Measurements from ENCODE around the gene FBXL16.
"Not testable (repeated sequence)": the region's sequence is repeated elsewhere in the genome, so short reads cannot be mapped to it uniquely, and the experiment has no call there.

Gene FBXL16, protein sequence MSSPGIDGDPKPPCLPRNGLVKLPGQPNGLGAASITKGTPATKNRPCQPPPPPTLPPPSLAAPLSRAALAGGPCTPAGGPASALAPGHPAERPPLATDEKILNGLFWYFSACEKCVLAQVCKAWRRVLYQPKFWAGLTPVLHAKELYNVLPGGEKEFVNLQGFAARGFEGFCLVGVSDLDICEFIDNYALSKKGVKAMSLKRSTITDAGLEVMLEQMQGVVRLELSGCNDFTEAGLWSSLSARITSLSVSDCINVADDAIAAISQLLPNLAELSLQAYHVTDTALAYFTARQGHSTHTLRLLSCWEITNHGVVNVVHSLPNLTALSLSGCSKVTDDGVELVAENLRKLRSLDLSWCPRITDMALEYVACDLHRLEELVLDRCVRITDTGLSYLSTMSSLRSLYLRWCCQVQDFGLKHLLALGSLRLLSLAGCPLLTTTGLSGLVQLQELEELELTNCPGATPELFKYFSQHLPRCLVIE

GRCh38 chr16:705431-706188 lies at the start of gene FBXL16:
FBXL16 (minus strand) TSS chr16:705801; CDS start chr16:697405, 8,396 bp downstream.
- no peak for DNase-seq

DNA sequence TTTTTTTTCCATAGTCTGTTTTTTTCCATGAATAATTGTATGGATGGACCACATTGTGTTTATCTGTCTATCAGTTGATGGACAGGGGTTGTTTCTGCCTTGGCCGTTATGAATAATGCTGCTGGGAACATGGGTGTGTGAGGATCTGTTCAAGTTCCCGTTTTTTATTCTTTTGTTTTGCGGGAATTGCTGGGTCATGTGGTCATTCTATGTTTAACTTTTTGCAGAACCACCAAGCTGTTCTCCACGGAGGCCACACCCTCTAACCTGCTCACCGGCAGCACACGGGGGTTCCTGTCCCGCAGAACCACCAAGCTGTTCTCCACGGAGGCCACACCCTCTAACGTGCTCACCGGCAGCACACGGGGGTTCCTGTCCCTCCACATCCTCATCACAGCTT lies 49.1 kb upstream of the FBXL16 start:
- DNase-seq = peak; percentile 38 to 45

DNA sequence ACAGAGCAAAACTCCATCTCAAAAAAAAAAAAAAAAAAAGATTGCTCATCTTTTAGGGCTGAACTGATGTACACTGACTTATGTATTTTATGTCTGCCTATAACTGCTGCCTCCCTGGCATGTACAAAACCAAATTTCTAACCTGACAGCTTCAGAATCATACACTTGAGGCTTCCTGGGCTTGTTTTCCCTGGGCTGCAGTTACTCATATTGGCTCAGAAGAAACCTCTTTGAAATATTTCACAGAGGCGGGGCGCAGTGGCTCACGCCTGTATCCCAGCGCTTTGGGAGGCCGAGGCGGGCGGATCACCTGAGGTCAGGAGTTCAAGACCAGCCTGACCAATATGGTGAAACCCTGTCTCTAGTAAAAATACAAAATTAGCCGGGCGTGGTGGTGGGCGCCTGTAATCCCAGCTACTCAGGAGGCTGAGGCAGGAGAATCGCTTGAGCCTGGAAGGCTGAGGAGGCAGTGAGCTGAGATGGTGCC lies 48.6 kb upstream of the FBXL16 start:
- not testable (repeated sequence) for DNase-seq

GRCh38 chr16:752007-752312 lies 46.4 kb upstream of the FBXL16 start:
- DNase-seq = no peak

DNA sequence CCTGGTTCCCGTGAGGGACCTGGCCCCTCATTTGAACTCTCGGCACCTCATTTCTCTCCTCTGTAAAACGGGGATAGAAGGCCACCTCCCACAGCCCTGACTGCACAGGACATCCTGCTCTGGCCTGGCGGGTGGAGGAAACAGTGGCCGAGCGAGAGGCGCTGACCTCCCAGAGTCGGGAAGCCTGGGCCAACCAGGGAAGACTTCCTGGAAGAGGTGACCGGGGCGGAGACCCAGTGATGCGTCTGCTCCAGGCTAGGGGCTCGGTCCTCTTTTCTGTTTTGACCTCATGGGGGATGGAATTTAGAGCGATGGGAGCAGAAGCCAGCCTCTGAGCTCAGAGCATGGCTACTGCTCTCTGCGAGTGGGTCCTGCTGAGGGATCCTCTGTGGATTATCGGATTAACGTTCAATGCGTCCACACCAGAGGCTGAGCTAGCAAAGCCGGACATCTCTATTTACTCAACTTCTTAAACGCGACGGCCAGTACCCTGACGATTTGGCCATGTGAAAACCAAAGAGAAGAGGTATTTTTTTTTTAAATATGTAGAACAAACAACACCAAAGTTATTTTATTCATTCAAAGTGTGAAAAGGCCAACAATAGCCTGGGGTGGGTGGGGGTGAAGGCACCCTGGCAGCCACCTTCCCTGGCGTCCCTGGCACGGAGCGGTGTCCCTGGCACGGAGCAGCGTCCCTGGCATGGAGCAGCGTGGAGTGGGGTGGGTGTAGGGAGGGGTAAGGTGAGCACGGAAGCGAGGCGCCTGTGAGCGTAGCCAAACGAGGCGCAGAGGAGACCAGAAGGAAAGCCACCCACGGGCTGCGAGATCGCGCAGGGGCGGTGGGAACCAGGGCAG lies 45.8 kb upstream of the FBXL16 start:
- no peak for DNase-seq

DNA sequence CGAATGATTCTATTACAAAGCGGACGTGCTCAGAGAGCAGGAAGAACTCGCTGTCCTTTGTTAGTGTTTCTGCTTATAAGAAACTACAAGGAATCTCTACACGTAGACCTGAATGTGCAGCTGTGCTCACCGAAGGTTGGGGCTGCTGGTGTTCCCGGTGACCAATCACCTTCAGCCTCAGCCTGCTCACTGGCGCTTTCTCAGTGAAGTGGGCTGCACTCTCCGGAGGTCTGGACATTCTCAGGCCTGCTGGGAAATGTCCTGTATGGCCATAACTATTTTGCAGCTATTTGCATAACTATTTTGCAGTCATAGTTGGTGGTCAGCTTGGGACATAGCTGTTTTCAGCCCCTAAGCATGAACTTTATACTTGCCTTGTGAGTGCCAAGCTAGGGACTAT lies 44.9 kb upstream of the FBXL16 start:
- DNase-seq = no peak

GRCh38 chr16:749010-749409 lies 43.4 kb upstream of the FBXL16 start:
- DNase-seq = no peak

DNA sequence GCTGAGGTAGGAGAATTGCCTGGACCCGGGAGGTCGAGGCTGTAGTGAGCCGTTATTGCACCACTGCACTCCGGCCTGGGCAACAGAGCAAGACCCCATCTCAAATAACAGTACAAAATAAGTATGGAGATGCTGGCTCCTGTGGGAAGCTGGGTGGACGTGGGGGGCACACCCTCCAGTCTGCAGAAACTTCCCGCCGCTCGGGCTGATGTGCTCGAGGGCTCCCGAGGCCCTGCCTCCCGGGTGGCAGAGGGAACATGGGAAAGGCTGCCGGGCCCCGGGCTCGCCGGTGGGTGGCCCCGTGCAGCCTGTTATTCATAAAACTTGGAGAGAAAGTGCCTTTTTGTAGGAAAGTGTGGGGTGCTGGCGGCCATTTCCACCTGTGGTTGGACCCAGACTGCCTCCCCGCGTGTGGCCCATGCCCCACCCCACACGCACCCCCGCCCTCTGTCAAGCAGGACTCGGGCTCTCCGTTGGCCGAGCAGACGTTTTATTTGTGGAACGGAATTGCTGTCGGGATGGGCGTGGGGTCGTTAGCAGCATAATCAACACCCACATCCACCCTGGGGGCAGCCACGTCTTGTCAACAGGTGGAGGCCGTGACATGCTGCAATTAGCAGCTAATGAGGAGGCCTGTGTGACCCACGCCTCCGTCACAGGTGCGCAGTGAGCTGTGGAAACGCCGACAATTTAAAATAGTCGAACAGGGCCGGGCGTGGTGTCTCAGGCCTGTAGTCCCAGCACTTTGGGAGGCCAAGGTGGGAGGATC lies 42.6 kb upstream of the FBXL16 start:
- DNase-seq = no peak

- DNase-seq = no peak
Observed at GRCh38 chr16:746637-747036, 41.0 kb upstream of the FBXL16 start.

GRCh38 chr16:745739-746138 lies 40.1 kb upstream of the FBXL16 start:
- no peak for DNase-seq

DNA sequence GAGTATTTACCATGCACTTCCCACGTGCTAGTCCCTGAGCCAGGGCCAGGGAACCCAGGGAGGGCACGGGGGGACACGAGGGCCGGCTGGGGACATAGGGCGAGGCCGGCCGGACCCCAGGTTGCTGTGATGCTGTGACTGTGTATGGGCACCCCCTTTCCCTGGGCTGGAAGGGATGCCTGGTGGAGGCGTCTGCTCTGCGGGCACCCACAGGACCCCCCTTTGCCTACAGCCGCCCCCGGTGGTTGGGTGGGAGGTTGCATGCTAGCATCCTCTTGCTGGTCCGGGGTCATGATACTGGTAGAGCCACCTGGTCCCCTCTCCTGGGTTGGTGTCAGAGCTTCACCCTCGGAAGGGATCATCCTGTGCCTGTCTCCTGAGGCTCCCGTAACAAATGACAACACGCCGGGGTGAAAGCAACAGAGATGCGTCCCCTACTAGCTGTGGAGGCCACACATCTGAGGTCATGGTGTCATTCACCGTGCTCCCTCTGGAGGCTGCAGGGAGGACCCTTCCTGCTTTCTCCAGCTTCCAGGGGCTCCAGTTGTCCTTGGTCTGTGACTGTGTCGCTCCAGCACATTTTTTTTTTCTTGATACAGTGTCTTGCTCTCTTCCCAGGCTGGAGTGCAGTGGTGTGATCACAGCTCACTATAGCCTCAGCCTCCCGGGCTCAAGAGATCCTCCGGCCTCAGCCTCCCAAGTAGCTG lies 38.3 kb upstream of the FBXL16 start:
- no peak for DNase-seq

DNA sequence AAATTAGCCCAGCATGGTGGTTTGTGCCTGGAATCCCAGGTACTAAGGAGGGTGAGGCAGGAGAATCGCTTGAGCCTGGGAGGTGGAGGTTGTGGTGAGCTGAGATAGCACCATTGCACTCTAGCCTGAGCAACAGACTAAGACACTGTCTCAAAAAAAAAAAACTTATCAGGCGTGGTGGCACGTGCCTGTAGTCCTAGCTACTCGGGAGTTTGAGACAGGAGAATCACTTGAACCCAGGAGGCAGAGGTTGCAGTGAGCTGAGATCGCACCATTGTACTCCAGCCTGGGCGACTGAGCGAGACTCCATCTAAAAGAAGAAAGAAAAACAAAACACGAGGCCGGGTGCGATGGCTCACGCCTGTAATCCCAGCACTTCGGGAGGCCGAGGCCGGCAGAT lies 37.3 kb upstream of the FBXL16 start:
- not testable (repeated sequence) for DNase-seq

DNA sequence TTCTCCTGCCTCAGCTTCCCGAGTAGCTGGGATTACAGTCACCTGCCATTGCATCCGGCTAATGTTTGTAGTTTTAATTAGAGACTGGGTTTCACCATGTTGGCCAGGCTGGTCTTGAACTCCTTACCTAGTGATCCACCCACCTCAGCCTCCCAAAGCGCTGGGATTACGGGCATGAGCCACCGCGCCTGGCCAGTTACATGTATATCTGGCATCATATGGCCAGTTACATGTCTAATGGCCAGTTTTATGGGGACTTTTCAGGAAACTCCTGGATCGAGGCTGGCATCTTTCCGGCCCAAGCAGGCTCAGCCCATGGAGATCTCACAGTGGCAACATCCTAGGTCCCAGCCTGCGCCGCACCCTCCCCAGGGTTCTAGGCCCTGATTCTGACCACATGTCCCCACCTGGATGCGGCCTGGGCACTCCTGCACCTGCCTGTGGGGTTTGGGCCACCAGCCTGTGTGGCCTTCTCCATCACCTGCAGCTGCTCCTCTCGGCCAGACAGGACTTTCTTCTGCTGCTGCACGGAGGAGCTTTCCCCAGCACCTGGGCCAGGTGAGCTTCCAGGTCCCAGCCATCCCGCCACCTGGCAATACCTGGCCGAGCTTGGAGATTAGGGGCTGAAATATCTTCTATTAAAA lies 36.5 kb upstream of the FBXL16 start:
- DNase-seq = no peak

- DNase-seq = peak; percentile 60 to 70
Observed at GRCh38 chr16:740764-741505, 35.3 kb upstream of the FBXL16 start, which contains the start of gene CIAO3. CIAO3 (minus strand) TSS chr16:740997; CDS start chr16:740985, 12 bp downstream.

GRCh38 chr16:740459-740763 lies 34.8 kb upstream of the FBXL16 start:
- no peak for DNase-seq

GRCh38 chr16:739560-740458 lies 34.2 kb upstream of the FBXL16 start:
- DNase-seq = no peak

DNA sequence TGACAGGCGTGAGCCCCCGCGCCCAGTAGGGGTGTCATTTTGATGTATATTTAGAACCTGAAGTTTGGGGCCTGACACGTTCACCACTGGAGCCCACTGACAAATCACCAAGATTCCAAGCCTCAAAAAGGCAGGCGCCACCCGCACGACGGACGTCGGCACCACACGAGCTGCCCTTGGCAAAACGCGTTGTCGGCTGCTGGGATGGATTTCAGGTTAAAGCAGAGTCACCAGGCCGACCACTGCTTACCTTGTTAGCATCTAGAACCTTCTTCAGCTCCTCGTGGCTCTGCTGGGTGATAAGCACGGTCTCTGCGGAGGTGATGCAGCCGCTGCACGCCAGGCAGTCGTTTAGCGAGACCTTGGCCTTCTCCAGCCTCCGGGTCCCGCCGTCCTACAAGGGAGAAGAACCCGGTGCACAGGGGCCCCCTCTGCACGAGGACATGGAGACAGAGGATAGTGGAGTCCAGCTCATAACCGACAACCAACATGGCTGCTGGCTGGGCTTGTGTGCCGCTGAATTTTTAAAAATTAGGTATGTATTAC lies 31.4 kb upstream of the FBXL16 start:
- no peak for DNase-seq

- DNase-seq = no peak
Observed at GRCh38 chr16:735982-736453, 30.4 kb upstream of the FBXL16 start.

Data from AML-193 (cell line).